GM18511 (cell line): ENCODE results near the gene ADGRG6.
"Not testable (repeated sequence)": the region's sequence is repeated elsewhere in the genome, so short reads cannot be mapped to it uniquely, and the experiment has no call there.

Source experiments
- ATAC-seq: cut with Tn5 transposase; IDR thresholded peaks from one replicate; pipeline ENCODE4 v1.9.1; 2021; ENCODE audit warnings: mild to moderate bottlenecking, moderate library complexity; ENCODE audit not compliant: unreplicated experiment

Gene ADGRG6

DNA sequence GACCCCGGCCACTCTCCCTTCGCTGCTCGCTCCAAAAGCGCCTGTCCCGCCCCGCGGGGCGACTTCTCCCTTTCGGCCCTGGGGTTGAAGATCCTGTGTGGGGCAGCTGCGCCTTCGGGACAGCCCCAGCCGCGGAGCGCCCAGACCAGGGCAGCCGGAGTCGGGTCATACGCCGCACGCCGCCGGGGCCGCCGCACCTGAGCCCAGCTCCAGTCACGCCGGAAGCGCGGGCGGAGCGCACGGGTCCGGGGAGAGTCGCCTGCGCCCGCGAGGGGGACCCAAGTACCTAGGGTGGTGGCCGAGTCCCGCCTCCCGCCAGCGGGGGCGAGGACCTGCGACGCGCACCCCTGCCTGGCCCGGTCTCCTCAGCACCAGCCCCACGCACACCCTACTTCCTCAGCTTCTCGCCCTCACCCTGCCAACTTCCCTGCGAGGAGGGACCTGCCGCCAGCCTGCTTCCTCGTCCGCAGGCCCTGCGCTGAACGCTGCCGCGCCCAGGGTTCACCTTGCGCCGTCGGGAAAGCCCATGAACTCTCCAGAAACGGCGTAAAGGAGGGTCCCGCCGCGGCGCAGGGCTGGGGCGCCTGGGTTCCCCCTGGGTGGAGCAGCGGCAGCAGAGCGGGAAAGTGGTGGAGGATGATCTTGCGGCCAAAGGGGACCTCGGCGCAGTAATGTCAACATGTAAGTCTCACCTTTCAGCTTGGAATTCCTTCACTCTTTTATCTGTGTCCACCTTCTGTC lies at the start of gene ADGRG6:
ADGRG6 (plus strand) TSS at position 357 of the 741 bp plus-strand sequence; CDS start at position 680, 323 bp downstream.
- ATAC-seq: peak; percentile 78

DNA sequence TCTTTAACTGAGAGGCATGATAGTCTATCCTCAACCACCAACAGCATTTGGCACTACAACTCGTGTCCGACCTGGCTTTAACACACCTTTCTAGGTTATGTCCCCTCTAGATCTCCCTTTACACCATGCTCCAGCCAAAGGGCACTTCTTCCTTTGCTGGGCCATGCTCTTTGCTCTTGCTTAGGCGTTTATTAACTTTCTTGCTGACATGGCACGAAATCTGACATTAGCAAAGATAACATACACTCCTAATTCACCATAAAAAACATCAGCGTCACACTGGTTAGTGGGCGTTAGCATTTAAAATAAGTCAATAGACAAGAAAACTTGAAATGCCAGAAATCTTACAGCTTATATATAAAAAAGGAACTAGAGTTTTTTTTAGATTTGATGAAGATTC lies 47.3 kb upstream of the ADGRG6 start:
- ATAC-seq: no peak

DNA sequence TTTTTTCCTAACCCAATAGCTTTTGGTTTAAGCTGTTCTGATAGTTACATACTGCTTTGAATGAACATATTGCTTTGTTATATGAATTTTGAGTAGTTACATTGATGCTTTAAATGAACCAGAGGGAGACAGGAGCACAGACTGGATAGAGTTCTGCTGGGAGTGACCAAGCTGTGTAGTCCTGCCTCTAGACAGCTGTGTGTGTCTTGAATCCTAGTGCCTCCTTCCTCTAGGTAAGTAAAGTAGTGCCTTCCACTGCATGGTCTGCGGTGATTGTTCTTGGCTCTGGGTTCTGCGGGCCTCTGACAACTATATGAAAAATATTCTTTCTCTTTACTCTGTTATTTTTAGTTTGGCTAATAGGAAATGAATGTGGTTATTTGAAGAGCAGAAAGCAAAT lies 46.0 kb upstream of the ADGRG6 start:
- no peak for ATAC-seq

DNA sequence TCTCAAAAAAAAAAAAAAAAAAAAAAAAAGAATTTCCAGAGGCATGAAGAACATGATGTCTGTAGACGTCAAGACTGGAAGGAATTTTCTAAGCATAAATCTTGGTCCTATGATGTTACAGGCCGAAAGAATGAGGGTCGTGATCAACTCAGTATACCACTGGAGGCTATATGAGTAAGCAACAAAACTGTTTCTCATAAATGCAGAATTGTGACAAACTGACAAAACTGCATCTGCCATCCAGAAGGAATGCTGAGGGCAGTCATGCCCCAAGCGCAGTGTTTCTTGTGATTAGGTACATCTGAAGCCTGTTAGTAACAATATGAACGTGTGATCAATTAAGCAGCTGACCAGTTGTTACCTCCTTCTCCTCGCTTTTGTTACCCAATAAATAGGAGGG lies 43.5 kb upstream of the ADGRG6 start:
- ATAC-seq: no peak

DNA sequence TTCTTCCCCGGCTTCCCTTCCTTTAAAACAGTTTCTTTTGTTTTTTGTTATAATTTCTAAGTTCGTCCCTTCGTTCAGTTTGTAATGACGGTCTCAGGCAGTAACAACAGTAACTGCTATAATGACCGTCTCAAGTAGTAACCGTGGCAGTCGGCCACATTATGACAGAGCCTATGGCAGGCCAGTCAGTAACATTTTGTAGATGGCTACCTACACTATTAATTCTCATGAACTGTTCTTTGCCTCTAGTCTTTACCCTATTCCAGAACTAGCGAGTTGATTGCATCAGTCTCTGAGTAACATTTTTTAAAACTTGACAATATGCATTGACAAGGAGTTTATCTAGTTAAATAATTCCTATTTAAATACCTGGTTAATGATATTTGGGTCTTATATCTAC lies 43.0 kb upstream of the ADGRG6 start:
- ATAC-seq: no peak

DNA sequence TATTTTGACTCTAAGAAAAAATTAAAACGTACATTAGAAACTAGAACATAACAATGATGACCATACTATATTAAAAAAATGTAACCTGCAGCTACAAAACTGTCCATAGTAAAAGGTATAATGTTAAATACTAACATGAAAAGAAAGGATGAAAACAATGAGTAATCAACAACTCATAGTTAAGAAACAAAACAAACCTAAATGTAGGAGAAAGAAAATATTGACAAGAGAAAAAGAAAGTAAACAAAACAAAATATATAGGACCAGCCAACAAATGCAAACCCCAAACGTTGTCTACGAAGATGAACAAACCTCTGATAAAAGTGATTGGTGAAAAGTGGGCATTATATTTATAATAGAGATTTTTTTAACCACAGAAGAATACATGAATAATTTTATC lies 41.1 kb upstream of the ADGRG6 start:
- ATAC-seq: no peak

DNA sequence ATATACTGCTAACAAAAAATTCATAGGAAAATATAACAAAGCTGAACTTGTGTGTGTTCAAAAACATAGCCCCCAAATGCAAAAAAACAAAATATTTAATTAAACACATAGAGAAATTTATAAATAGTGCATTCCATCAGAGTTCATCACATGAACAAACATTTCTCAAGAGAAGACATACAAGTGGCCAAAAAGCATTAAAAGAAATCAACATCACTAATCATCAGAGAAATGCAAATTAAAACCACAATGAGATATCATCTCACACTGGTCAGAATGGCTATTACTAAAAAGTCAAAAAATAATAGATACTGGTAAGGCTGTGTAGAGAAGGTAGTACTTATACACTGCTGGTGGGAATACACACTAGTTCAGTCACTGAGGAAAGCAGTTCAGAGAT lies 39.6 kb upstream of the ADGRG6 start:
- ATAC-seq: no peak

DNA sequence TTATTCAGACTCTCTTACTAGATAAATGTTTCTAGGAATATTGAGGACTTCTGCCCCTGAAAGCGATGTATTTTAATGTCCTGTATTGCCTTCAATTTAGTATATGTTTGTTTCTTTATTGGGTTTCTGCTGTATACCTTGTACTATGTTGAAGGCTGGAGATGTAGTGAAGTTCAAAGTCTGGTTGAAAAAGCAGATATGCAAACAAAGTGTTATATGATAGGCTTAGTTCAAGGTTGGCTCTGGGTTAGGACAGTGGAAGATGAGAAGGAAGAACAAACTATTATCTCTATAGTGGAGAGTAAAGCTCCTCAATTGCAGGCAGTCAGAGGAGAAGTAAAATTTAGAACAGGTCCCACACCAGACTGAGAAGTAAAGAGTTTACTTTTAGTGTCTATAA lies 36.3 kb upstream of the ADGRG6 start:
- no peak for ATAC-seq

DNA sequence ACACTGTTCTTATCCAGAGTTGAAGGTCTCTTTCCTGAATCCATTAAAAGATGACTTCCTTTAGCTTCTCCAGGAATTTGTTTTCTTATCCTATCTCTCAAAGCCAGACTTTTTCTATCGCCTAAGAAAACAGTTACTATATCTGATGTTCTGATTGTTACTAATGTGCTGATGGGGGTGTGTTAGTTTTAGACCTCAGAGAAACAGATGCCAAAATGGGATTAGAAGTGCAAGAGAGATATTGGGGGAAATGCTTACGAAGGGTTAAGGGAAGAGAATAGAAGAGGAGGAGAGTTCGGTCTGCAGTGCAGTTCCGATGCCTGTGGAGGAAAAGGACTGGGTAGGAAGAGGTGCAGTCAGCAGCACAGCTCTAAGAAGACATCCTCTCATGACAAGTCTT lies 35.7 kb upstream of the ADGRG6 start:
- no peak for ATAC-seq

DNA sequence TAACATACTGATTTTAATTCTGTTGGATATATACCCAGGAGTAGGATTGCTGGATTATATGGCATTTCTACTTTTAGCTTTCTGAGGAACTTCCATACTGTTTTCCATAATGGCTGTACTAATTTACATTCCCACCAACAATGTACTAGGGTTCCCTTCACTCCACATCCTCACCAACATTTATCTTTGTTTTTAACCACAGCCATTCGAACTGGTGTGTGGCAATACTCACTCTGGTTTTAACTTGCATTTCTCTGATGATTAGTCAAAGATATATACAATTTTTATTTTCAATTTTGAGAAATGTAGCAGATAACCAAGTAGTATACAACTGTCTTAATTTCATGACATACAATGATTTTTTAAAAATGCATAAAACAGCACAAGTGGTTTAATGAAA lies 30.3 kb upstream of the ADGRG6 start:
- no peak for ATAC-seq

DNA sequence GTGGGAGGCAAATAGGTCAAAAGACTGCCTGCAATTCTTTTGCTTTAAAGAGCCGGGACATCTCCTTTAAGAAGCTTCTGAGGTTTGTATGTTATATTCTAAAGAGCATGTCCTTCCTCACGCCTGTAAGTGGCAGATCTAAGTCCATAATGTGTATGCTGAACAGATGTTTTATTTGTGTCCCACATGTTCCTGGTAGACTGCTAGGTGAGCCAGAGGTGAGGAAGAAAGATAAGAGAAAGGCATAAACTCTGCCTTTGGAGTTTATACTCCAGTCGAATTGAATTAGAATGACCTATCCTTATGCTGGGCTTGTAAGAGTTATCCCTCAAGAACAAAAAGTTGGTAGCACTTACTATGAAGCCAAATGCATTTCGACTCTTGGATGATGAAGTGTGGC lies 27.2 kb upstream of the ADGRG6 start:
- no peak for ATAC-seq

DNA sequence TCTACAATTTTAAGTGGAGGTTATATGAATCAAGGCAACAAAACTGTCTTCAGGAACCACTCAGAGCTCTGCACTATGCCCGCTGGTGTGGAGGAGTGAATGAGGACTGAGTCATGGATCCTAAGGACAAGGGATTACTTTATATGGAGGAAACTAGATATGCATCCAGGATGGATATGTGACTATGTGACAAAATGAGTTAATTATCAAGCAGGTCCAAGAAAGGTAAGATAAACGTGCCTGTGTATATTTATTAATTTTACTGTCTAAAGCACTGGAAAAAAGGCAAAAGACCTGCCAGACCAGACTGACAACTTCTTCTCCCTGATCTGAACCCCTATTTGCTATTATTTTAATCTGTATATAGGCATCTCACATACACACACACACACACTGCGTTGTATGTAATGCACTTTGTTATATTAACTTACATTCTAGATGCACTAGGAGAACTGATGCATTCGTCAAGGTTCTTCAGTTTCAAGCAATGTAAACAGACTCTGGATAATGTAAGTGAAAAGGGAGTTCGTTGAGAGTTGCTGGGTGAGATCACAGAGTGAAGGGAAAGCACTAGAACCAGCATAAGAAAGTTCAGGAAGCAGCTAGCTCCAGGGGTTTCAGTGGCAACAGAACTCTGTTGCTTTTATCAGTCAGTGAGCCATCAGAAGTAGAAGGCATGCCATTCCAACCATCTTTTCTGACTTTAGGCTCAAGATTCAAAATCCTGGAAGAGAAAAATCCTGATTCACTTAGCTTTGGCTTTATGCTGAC lies 26.4 kb upstream of the ADGRG6 start:
- ATAC-seq: no peak

DNA sequence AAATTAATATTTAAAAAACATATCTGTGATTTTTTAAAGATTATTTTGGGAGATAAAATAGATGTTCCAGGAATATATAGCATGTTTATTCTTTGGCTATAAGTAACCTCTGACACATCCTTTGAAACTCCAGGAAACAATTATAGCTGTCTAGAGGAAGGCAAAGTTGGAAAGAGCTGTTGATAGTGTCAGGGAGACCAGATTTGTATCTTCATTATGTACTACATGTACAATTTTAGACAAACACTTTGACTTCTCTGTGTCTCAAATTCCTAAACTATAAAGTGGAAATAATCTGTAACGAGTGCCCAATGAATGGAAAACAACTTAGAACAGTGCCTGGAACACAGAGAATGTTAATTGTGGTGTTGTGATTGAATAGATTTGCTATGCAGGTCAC lies 25.6 kb upstream of the ADGRG6 start:
- no peak for ATAC-seq

DNA sequence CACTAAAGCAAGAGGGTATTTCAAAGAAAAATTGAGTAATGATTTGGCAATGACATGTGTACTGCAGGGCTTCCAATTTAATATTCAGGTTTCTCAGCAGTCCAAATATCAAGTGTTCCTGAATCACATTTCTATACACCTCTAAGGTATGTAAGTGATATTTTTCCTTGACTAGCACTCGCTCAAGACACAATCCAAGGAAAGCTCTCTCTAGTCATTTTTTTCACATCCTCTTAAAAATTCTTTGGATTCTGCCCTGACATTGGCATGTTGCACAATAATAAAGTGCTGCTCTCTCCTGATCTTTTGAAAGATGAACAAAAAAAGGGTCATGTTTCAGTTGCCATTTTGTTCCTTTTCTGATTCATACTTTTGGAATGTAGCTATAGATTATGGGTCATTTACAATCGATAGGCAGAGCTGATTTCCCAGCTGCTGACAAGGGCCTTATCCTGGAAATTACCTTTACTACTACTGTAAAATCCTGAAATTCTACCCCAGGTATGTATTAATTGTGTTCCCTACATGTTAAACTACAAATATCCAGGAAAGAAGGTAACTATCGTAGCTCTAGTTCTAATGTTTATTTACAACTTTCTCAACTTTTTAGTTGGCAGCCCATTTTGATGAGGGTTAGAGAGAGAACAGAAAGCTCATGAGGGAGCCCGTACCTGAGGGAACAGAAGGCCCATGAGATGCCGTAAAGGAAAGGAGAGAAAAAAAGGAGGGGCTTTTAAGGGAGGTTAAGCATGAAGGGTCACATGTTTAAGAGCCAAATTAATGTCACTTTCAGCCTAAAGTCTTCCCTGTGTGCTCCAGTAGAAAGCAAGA lies 22.2 kb upstream of the ADGRG6 start:
- no peak for ATAC-seq

DNA sequence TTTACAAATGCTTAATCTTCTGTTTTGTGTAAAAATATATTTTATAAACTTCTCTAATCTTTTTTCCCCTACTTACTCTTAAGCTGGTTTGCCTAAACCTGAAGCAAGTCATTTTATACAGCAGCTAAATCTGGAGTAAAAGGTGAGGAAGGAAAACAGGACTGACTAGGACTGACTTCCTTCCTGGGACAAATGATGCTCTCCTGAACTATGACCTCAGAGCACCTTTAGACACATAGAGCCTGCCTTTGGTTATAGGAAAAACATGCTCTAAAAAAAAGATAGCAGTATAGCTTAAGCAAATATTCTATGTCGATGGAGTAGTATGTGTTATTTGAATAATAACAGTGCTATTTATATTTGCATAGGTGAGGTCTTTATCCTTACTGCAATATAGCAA lies 21.5 kb upstream of the ADGRG6 start:
- no peak for ATAC-seq

DNA sequence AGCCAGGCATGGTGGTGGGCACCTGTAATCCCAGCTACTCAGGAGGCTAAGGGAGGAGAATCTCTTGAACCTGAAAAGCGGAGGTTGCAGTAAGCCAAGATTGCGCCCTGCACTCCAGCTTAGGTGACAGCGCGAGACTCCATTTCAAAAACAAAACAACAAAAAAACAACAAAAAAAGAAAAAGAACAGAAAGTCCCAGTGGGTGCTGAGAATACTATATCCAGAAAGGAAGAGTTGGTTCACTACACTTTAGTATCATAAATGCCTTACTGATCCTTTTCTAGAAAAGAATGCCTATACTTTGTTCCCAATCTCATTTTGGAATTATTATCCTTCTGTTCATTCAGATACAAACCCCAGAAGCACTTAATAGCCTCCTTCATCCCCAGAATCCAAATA lies 20.9 kb upstream of the ADGRG6 start:
- no peak for ATAC-seq

DNA sequence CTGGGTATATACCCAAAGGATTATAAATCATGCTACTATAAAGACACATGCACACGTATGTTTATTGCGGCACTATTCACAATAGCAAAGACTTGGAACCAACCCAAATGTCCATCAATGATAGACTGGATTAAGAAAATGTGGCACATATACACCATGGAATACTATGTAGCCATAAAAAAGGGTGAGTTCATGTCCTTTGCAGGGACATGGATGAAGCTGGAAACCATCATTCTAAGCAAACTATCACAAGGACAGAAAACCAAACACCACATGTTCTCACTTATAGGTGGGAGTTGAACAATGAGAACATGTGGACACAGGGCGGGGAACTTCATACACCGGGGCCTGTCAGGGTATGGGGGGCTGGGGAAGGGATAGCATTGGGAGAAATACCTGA lies 18.7 kb upstream of the ADGRG6 start:
- not testable (repeated sequence) for ATAC-seq

DNA sequence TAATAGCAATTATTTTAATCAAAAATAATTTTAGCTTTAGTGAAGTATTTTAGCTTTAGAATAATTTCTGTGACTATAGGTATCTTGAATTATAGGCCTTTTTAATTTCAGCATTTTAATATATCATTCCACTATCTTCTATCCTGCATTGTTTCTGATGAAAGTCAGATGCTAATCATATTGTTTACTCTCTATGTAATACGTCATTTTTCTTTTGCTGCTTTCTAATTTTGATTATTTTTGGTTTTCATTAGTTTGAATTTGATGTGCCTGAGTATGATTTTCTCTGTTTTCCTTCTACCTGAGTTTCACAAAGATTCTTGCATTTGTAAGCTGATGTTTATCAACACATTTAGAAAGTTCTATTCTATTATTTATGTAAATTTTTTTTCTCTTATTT lies 17.4 kb upstream of the ADGRG6 start:
- no peak for ATAC-seq

DNA sequence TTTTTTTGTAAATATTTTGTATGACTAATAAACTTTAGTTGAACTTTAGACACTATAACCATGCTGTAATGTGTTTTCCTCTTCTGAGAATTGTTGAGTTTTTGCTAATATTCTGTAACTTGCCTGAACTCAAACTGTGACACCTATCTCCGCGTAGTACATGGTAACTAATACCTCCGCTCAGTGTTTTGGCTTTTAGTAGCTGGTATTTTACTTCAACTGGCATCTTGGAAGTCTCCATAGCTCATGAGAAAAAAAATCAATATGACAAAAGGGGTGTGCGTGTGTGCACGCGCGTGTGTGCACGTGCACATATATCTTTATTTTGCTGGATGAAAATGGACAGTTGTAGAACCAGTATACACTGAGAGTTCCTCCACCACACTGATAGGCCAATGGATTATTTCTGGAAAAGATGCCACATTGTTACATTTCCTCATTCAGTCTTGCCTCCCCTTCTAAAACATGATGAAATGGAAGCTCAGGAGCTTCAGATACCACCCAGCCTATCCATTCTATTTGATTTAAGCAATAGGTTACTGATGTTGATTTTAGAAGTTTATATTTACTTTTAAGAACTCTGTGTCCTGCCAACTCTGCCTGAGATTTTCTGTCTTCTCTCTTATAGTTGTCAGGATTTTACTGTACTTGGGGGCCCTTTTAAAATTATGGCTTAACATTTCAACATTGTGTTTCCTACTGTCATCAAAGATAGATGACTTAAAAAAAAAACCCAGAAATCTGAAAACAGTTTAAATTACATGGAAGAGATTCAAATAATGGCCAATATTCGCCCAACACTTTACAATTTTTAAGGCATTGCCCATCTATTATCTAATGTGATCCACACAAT lies 16.3 kb upstream of the ADGRG6 start:
- no peak for ATAC-seq

DNA sequence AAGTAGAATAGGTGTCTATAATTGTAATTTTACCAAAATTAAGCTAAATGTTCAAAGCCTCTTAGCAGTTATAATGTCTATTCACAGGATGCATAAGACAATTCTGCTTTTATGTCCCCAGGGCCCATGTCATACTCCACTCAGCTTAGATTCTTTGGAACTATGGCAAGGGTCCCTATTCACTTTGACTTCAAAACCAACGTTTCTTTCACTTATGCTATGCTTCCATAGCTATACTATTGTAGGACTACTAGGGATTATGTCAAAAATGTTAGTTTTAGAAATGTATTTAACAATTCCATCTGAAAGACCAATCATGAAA lies 15.8 kb upstream of the ADGRG6 start:
- ATAC-seq: no peak

DNA sequence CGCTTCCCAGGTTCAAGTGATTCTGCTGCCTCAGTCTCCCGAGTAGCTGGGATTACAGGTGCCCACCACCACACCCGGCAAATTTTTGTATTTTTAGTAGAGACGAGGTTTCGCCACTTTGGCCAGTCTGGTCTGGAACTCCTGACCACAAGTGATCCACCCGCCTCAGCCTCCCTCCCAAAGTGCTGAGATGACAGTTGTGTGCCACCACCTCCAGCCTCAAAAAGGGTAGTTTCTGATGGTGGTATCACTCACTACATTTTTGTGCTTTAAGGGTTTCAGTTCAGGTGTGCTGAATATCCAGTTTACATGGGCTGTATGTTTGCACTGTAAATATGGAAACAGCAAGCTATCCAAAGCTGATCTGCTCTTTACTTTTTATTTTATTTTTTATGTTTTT lies 12.1 kb upstream of the ADGRG6 start:
- no peak for ATAC-seq
